GM12878 (cell line): Measurements from ENCODE around the gene SLC38A8. TPM values are rescaled to one million over a fixed set of nuclear protein-coding genes. Genes with fewer than 3 reads are reported as not detected.

Source experiments
- ATAC-seq: fragments of 200-7000 bp; cut with Tn5 transposase; 3 replicates; pipeline ENCODE4 v1.9.1; 2020; ENCODE audit warnings: mild to moderate bottlenecking, moderate library complexity
- BruUV-seq: library from RNA; stranded (reverse); fragments of 400-500 nt; replicated peaks from 2 replicates; lab custom pipeline; 2021; lab: Mats Ljungman, UMichigan
- CTCF ChIA-PET: fragments of 300-600 bp; sonication (Branson Sonifier 250); formaldehyde crosslinking; extraction: SDS; loops from one replicate; lab custom pipeline; 2021; ENCODE audit warnings: inconsistent platforms; lab: Yijun Ruan, JAX
- POLR2A ChIA-PET: fragments of 350-600 bp; formaldehyde crosslinking; extraction: SDS; loops from one replicate; lab custom pipeline; 2021; ENCODE audit warnings: inconsistent platforms; lab: Charles Lee
- RAD21 ChIA-PET: fragments of 300-600 bp; sonication (Branson Sonifier 250); formaldehyde crosslinking; loops from one replicate; lab custom pipeline; 2023; ENCODE audit warnings: antibody characterized with exemption; ENCODE audit not compliant: unreplicated experiment; lab: Charles Lee
- SMC1A ChIA-PET: fragments of 300-600 bp; sonication (Branson Sonifier 250); formaldehyde crosslinking; loops from one replicate; lab custom pipeline; 2023; ENCODE audit not compliant: unreplicated experiment, uncharacterized antibody; lab: Charles Lee
- DNase-seq: peaks from one replicate; pipeline ENCODE4 v3.0.0-alpha.2; 2011; ENCODE audit warnings: low read depth, low spot score
- FAIRE-seq: peaks from 3 replicates; lab custom pipeline; 2011; peaks lifted over from hg19 to GRCh38; lab: Jason Lieb, UNC
- H2AFZ ChIP-seq: 2 replicates; pipeline ENCODE4 v1.6.0; 2011; ENCODE audit warnings: low read depth, low read length, control low read depth; ENCODE audit not compliant: control insufficient read depth
- H3K27ac ChIP-seq: 2 replicates; pipeline ENCODE4 v1.5.1; 2011; ENCODE audit warnings: control low read depth; ENCODE audit not compliant: control insufficient read depth, insufficient read depth
- H3K27me3 ChIP-seq, 2 experiments: replicated peaks in 1 of 2; 2 replicates each; pipeline versions ENCODE4 v1.6.0 to v1.6.1; 2011; ENCODE audit warnings: low read length in 1 of 2; ENCODE audit not compliant: control insufficient read depth in 2 of 2, insufficient read depth in 2 of 2
- H3K36me3 ChIP-seq, 2 experiments: 2 replicates each; pipeline ENCODE4 v1.5.1; 2011; ENCODE audit warnings: low read length in 1 of 2; ENCODE audit not compliant: control insufficient read depth in 2 of 2, insufficient read depth in 2 of 2
- H3K4me1 ChIP-seq: 2 replicates; pipeline ENCODE4 v1.6.1; 2011; ENCODE audit warnings: mild to moderate bottlenecking, low read length, moderate library complexity, mixed read lengths; ENCODE audit not compliant: control insufficient read depth, insufficient read depth
- H3K4me2 ChIP-seq: 2 replicates; pipeline ENCODE4 v1.6.0; 2011; ENCODE audit warnings: control low read depth; ENCODE audit not compliant: control insufficient read depth, insufficient read depth
- H3K4me3 ChIP-seq: fragments of 200-600 bp; sonication (generic); 2 replicates; pipeline ENCODE4 v1.5.1; 2016
- H3K79me2 ChIP-seq: 2 replicates; pipeline ENCODE4 v1.6.0; 2011; ENCODE audit warnings: low read length; ENCODE audit not compliant: control insufficient read depth, insufficient read depth
- H3K9ac ChIP-seq: 2 replicates; pipeline ENCODE4 v1.8.0; 2011; ENCODE audit warnings: low read length, control low read depth, mixed read lengths; ENCODE audit not compliant: control insufficient read depth, insufficient read depth
- H3K9me3 ChIP-seq: replicated peaks from 3 replicates; pipeline ENCODE4 v1.5.1; 2011; ENCODE audit warnings: mild to moderate bottlenecking, low read length; ENCODE audit not compliant: control insufficient read depth, insufficient read depth
- H4K20me1 ChIP-seq: 2 replicates; pipeline ENCODE4 v1.6.0; 2011; ENCODE audit not compliant: control insufficient read depth, insufficient read depth
- BACH1 ChIP-seq: fragments of 450-650 bp; IDR thresholded peaks from 2 replicates; pipeline ENCODE4 v1.6.1; 2017; ENCODE audit warnings: mild to moderate bottlenecking, borderline replicate concordance
- E4F1 ChIP-seq: fragments of 450-650 bp; IDR thresholded peaks from 2 replicates; pipeline ENCODE4 v1.6.1; 2018; ENCODE audit warnings: borderline replicate concordance, mild to moderate bottlenecking; ENCODE audit not compliant: partially characterized antibody
- HDAC6 ChIP-seq: fragments of 200-600 bp; sonication (generic); IDR thresholded peaks from one replicate; pipeline ENCODE4 v1.8.0; 2017; ENCODE audit warnings: antibody characterized with exemption; ENCODE audit not compliant: unreplicated experiment
- HDGF ChIP-seq: fragments of 450-650 bp; IDR thresholded peaks from 2 replicates; pipeline ENCODE4 v1.6.1; 2016; ENCODE audit warnings: antibody characterized with exemption
- IKZF1 ChIP-seq: fragments of 450-650 bp; conservative IDR thresholded peaks from 2 replicates; pipeline ENCODE4 v1.6.1; 2017; ENCODE audit warnings: antibody characterized with exemption, mild to moderate bottlenecking
- IRF3 ChIP-seq: fragments of 450-650 bp; IDR thresholded peaks from 2 replicates; pipeline ENCODE4 v1.6.1; 2014; ENCODE audit warnings: mild to moderate bottlenecking
- JUND ChIP-seq: IDR thresholded peaks from 2 replicates; pipeline ENCODE4 v1.6.1; 2012; ENCODE audit warnings: low read depth, mild to moderate bottlenecking, low read length, improper control_type of control experiment, moderate library complexity
- MYB ChIP-seq: fragments of 150-350 bp; IDR thresholded peaks from 2 replicates; pipeline ENCODE4 v1.6.1; 2014; ENCODE audit warnings: mild to moderate bottlenecking, low read depth, low read length, borderline replicate concordance
- NFIC ChIP-seq: IDR thresholded peaks from 2 replicates; pipeline ENCODE4 v1.6.1; 2012; ENCODE audit warnings: low read depth, mild to moderate bottlenecking, inconsistent platforms, low read length, moderate library complexity
- POLR2A ChIP-seq: IDR thresholded peaks from 2 replicates; pipeline ENCODE4 v1.6.1; 2011; ENCODE audit warnings: low read depth, mild to moderate bottlenecking, low read length
- RCOR1 ChIP-seq: conservative IDR thresholded peaks from 2 replicates; pipeline ENCODE4 v1.6.1; 2012; ENCODE audit warnings: low read depth, low read length, improper control_type of control experiment
- SREBF1 ChIP-seq: IDR thresholded peaks from 2 replicates; pipeline ENCODE4 v1.6.1; 2012; ENCODE audit warnings: mild to moderate bottlenecking, low read length
- STAT3 ChIP-seq: IDR thresholded peaks from 2 replicates; pipeline ENCODE4 v1.6.1; 2011; ENCODE audit warnings: low read depth, low read length, improper control_type of control experiment
- WGBS: methylation state at CpG from one replicate; pipeline ENCODE4 v1.1.6; 2016; ENCODE audit warnings: low lambda C conversion rate; ENCODE audit not compliant: insufficient replicate concordance, insufficient coverage; ENCODE audit errors: missing lambda C conversion rate; 5-methylcytosine and 5-hydroxymethylcytosine counted together
- in situ Hi-C: fragments of 300-500 bp; cut with MboI; formaldehyde crosslinking; loops from 9 replicates; pipeline ENCODE4 v1.14.3; 2018; ENCODE audit warnings: mixed read lengths
- intact Hi-C: fragments of 100-400 bp; cut with micrococcal nuclease; formaldehyde crosslinking; loops from one replicate; pipeline ENCODE4 v1.14.2; 2022; ENCODE audit not compliant: unreplicated experiment
- polyA plus RNA-seq, 11 experiments: library from polyadenylated mRNA; depleted of rRNA in 4 of 11; unstranded in 6 of 11; stranded (reverse) in 5 of 11; fragments of >200 nt; fragmentation: Nextera tagmentation in 4 of 11; fragmentation: Illumina TruSeq in 1 of 11; extraction: Ambion mirVana in 4 of 11; extraction: Trizol in 1 of 11; gene quantifications; 1 replicate in 1 of 11; 2 replicates in 10 of 11; pipeline versions ENCODE4 v1.2.1 to v1.2.3, GENCODE V29; 2011 to 2016; ENCODE audit warnings: inconsistent platforms in 2 of 11, missing spikeins in 2 of 11, low read depth in 1 of 11
- total RNA-seq, 4 experiments: library from RNA; depleted of rRNA in 3 of 4; stranded (reverse); fragments of >200 nt in 3 of 4; fragmentation: Illumina TruSeq in 1 of 4; extraction: Trizol in 1 of 4; gene quantifications; 2 replicates each; pipeline versions ENCODE4 v1.2.1 to v1.2.3, GENCODE V29; 2013 to 2021

The SLC38A8 gene
- total and polyA plus RNA-seq, 10 of the 15 experiments (the other 5 are each of a cell fraction or from before 2014, with no cell fraction given), result not detected

DNA sequence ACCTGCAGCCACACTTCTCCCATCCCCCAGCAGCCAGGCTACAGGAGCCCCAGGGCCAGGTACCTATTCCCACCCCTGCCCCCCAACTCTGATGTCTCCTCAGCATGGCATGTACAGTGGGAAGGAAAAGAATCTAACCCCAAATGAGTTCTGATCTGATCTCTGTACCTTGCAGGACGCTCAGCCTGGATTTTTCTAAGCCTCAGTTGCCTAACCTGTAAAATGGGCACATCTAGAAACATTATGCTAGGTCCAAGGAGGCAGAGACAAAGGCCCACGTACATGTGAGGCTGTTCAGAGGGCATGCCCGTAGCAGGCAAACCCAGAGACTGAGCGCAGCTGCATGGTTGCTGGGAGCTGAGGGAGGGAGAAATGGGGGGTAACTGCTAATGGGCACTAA, 35.1 kb downstream of the SLC38A8 start:
- in situ Hi-C loops, result no loop called here
- no peak for DNase-seq
- POLR2A ChIA-PET, result no interaction called here
- Histone ChIP-seq H2AFZ (no peak overlapping the region), H3K4me3 (no peak overlapping the region), H3K4me2 (no peak overlapping the region), H3K4me1 (no peaks in the 10 kb centered on the region), H3K9ac (no peak overlapping the region)
- intact Hi-C loops, result no loop called here
- 14% methylated on average over 4 of the region's 4 CpGs for WGBS
- TF ChIP-seq IKZF1, result no peak
- TF ChIP-seq NFIC, result no peak
- TF ChIP-seq E4F1, result no peak
- no peak for TF ChIP-seq HDGF
- TF ChIP-seq SREBF1, result no peak
- TF ChIP-seq IRF3, result no peak
- no peak for TF ChIP-seq HDAC6
- TF ChIP-seq RCOR1, result no peak
- TF ChIP-seq JUND, result no peak
- TF ChIP-seq BACH1, result no peak
- TF ChIP-seq POLR2A, result no peak
- no peak for TF ChIP-seq STAT3
- no peak for TF ChIP-seq MYB
- TF ChIP-seq, all 136 proteins: peak for 0
- BruUV-seq, result no TSS peak
- Histone ChIP-seq H3K79me2 (no peaks in the 10 kb centered on the region), H3K27ac (no peak overlapping the region), H4K20me1 (no peaks in the 10 kb centered on the region), H3K9me3 (no peaks in the 10 kb centered on the region), H3K27me3 (no peaks in the 10 kb centered on the region; a peak in 3 of 4 replicates), H3K36me3 (no peaks in the 10 kb centered on the region)
- FAIRE-seq (no peak), ATAC-seq (no peak)
- ChIA-PET RAD21 (no interaction called here), SMC1A (no interaction called here), CTCF (no interaction called here)
